Glutamatergic neuron (in vitro differentiated cells): ENCODE data around the gene THEM4. TPM values are rescaled to one million over a fixed set of nuclear protein-coding genes. Genes with fewer than 3 reads are reported as not detected.
"Not testable (repeated sequence)": the region's sequence is repeated elsewhere in the genome, so short reads cannot be mapped to it uniquely, and the experiment has no call there.

Experiments
- DNase-seq: peaks from one replicate; pipeline ENCODE4 v3.0.0; 2022
- H3K27ac Mint-ChIP-seq: one replicate; pipeline ENCODE4 v1.8.0; 2020; ENCODE audit warnings: mild to moderate bottlenecking, mixed read lengths, inconsistent platforms; ENCODE audit not compliant: unreplicated experiment
- H3K27me3 Mint-ChIP-seq: one replicate; pipeline ENCODE4 v1.8.0; 2020; ENCODE audit warnings: mild to moderate bottlenecking, moderate library complexity, mixed read lengths, inconsistent platforms; ENCODE audit not compliant: unreplicated experiment
- H3K36me3 Mint-ChIP-seq: one replicate; pipeline ENCODE4 v1.8.0; 2020; ENCODE audit warnings: mild to moderate bottlenecking, mixed read lengths, inconsistent platforms; ENCODE audit not compliant: unreplicated experiment
- H3K4me1 Mint-ChIP-seq: one replicate; pipeline ENCODE4 v1.8.0; 2020; ENCODE audit warnings: mild to moderate bottlenecking, low read depth, mixed read lengths, inconsistent platforms; ENCODE audit not compliant: unreplicated experiment
- H3K4me3 Mint-ChIP-seq: one replicate; pipeline ENCODE4 v1.8.0; 2020; ENCODE audit warnings: mild to moderate bottlenecking, mixed read lengths, inconsistent platforms; ENCODE audit not compliant: unreplicated experiment
- H3K9me3 Mint-ChIP-seq: one replicate; pipeline ENCODE4 v1.8.0; 2020; ENCODE audit warnings: mild to moderate bottlenecking, moderate library complexity, mixed read lengths, inconsistent platforms; ENCODE audit not compliant: unreplicated experiment
- total RNA-seq: library from RNA; stranded (reverse); fragmentation: NEBNext Ultra II Directional; extraction: Animal tissue kit (Norgen Biotek cat#: 25700); gene quantifications from one replicate; pipeline ENCODE4 v1.2.1, GENCODE V29; 2021; ENCODE audit not compliant: unreplicated experiment
- TF ChIP-seq, protein P1 (sequence below): fragments of 200-600 bp; sonication (generic); IDR thresholded peaks from one replicate; pipeline ENCODE4 v1.5.0; 2021; ENCODE audit not compliant: partially characterized antibody, unreplicated experiment

THEM4 gene
- total RNA-seq, 1 donor from 2014 or later = 15.5 TPM

DNA sequence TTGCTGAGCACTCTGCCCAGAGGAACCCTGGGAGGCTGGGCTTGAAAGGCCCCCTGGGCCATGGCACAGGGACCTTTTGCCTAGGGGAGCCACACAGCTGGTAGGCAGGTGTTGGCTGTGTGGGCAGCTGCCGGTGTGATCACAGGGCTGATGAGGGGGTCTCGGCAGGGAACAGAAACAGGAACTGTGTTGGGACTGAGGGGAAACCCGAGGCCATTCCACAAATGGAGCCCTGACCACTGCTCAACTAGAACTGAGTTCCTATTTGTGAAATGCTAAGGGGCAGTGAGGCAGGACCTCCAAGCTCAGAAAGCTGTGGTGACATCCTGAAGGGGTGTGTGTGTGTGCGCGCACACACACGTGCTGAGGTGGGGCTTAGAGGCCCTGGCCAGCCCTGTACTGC, 49.4 kb downstream of the THEM4 start:
- Mint-ChIP-seq H3K36me3 (peaks cover 4% of the 10 kb centered on the region), H3K4me1 (peaks cover 10% of the 10 kb centered on the region), H3K4me3 (no peak overlapping the region), H3K9me3 (peaks cover 5% of the 10 kb centered on the region), H3K27ac (no peak overlapping the region), H3K27me3 (peaks cover 12% of the 10 kb centered on the region)
- DNase-seq = no peak
- TF ChIP-seq, protein P1, sequence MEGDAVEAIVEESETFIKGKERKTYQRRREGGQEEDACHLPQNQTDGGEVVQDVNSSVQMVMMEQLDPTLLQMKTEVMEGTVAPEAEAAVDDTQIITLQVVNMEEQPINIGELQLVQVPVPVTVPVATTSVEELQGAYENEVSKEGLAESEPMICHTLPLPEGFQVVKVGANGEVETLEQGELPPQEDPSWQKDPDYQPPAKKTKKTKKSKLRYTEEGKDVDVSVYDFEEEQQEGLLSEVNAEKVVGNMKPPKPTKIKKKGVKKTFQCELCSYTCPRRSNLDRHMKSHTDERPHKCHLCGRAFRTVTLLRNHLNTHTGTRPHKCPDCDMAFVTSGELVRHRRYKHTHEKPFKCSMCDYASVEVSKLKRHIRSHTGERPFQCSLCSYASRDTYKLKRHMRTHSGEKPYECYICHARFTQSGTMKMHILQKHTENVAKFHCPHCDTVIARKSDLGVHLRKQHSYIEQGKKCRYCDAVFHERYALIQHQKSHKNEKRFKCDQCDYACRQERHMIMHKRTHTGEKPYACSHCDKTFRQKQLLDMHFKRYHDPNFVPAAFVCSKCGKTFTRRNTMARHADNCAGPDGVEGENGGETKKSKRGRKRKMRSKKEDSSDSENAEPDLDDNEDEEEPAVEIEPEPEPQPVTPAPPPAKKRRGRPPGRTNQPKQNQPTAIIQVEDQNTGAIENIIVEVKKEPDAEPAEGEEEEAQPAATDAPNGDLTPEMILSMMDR = no peak

DNA sequence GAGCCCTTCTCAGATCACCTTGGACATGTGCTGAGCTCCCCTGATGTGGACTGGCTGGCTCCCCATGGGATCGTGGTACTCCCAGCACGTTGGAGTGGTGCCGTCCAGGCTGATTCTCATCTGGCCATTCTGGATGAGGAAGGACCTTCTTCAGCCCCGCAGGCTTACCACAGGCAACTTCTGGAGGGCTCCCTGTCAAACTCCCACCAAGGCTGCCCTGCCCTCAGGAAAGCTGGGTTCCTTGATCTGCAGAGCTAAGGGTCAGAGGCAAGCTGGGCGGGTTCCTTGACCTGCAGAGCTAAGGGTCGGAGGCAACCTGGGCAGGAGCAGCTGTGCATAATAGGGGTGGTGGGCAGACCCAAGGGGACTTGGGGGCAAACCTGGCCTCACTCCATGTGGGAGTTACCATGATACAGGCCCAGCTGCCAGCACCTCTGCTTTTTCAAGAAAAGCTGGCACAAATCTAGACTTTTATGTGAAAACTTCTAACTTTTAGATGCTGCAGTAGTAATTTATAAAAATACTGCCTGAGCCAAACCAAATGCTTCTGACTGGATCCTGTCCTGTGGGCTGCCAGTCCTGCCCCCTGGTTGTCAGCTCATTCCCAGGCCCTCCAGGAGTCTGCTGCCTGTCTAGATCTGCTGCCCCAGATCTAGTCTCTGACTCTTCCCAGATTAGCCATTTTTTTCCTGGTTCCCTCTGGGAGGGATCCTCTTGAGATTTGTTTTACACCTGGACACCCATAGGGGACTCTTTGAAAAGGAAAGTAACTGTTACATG, 50.2 kb downstream of the THEM4 start:
- DNase-seq = no peak
- H3K9me3 Mint-ChIP-seq = peaks cover 5% of the 10 kb centered on the region
- peaks cover 12% of the 10 kb centered on the region for H3K27me3 Mint-ChIP-seq
- H3K4me1 Mint-ChIP-seq = peaks cover 10% of the 10 kb centered on the region
- TF ChIP-seq, protein P1 = no peak
- no peak overlapping the region for H3K4me3 Mint-ChIP-seq
- no peak overlapping the region for H3K27ac Mint-ChIP-seq
- H3K36me3 Mint-ChIP-seq = peaks cover 4% of the 10 kb centered on the region

DNA sequence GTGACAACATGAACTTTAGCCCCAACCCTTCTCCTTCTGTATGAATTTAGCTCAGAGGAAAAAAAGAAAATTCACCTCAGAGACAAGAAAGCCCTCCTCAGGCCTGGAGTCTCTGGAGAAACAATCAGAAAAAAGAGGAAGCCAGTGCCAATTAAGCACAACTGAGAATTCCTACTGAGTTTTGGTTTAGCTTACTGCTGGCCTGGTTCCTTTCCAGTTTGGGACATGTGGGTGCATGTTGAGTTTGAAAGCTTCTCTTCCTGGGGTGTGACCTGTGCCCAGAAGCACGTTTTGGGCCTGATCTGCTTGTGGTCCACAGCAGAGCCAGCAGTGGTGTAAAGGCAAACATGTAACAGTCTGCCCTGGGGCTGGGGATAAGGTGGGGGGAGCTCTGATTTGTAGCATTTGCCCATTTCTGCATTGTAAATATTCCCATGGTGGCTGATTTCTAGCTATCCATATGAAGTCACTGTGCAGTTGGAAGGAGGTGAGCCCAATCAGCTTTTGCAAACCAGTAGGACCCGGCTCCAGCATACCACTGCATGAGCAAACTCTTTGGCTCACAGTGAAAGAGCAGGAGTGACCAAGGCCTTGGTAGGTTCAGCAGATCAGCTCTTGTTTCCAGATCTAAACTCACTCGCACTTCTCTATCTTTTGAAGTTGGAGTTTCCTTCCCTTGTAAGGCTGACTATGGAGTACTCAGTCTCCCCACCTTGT, 51.1 kb downstream of the THEM4 start:
- H3K27ac Mint-ChIP-seq = no peak overlapping the region
- no peak for DNase-seq
- H3K9me3 Mint-ChIP-seq = peaks cover 5% of the 10 kb centered on the region
- no peak overlapping the region for H3K4me3 Mint-ChIP-seq
- TF ChIP-seq, protein P1 = no peak
- peaks cover 12% of the 10 kb centered on the region for H3K27me3 Mint-ChIP-seq
- peaks cover 10% of the 10 kb centered on the region for H3K4me1 Mint-ChIP-seq
- peaks cover 4% of the 10 kb centered on the region for H3K36me3 Mint-ChIP-seq

DNA sequence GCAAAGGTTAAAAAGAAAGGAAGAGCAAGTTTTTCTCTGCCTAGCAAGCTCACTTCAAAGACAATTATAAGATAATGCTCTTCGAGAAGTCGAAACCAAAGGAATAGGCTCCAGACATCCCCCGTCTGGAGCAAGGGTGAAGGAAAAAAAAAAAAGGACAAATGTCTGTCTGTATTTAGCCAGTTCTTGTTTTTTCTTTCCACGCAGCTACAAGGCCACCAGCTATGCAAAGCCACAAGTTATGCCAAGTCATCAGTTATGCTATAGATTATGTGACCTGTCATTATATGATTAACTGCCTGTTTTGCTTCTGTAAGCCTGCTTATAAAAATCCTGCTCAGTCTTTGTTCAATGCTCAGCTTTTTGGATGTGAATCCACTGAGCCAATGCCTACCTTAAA, 53.4 kb downstream of the THEM4 start:
- peaks cover 8% of the 10 kb centered on the region for H3K27me3 Mint-ChIP-seq
- H3K36me3 Mint-ChIP-seq = peaks cover 4% of the 10 kb centered on the region
- TF ChIP-seq, protein P1 = no peak
- DNase-seq = no peak
- no peak overlapping the region for H3K27ac Mint-ChIP-seq
- peaks cover 4% of the 10 kb centered on the region for H3K4me1 Mint-ChIP-seq
- H3K9me3 Mint-ChIP-seq = no peaks in the 10 kb centered on the region
- no peak overlapping the region for H3K4me3 Mint-ChIP-seq

DNA sequence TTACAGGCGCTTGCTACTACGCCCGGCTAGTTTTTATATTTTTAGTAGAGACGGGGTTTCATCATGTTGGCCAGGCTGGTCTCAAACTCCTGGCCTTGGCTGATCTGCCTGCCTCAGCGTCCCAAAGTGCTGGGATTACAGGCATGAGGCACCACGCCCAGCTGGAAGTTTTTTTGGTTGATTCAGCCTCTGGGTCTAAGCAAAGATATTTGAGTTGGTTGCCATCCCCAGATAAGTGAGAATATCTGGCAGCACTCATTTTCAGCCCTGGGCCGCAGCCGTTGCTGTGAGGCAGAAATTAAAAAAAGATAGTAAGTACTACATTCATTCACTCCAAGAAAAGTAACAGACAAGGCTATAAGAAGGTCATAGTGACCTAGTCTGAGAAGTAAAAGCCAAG, 53.8 kb downstream of the THEM4 start:
- H3K27ac Mint-ChIP-seq, H3K9me3 Mint-ChIP-seq, H3K27me3 Mint-ChIP-seq, DNase-seq, H3K36me3 Mint-ChIP-seq, H3K4me3 Mint-ChIP-seq, H3K4me1 Mint-ChIP-seq: not testable (repeated sequence)
